HEK293T (cell line): ENCODE data around the gene SLC9A9.

Source experiments
- CTCF ChIA-PET: fragments of 350-600 bp; formaldehyde crosslinking; extraction: SDS; loops from one replicate; lab custom pipeline; 2021; ENCODE audit warnings: antibody characterized with exemption, inconsistent platforms; lab: Yijun Ruan, JAX
- POLR2A ChIA-PET: fragments of 350-600 bp; formaldehyde crosslinking; extraction: SDS; loops from one replicate; lab custom pipeline; 2020; ENCODE audit warnings: antibody characterized with exemption, inconsistent platforms; lab: Yijun Ruan, JAX
- DNase-seq: peaks from one replicate; pipeline ENCODE4 v3.0.0; 2012; ENCODE audit warnings: mixed read lengths; ENCODE audit errors: extremely low spot score
- ARNT ChIP-seq: fragments of 450-650 bp; IDR thresholded peaks from 2 replicates; pipeline ENCODE4 v1.6.1; 2017; ENCODE audit warnings: mild to moderate bottlenecking
- BHLHE40 ChIP-seq: fragments of 450-650 bp; IDR thresholded peaks from 2 replicates; pipeline ENCODE4 v1.6.1; 2016; ENCODE audit warnings: mild to moderate bottlenecking, moderate library complexity, borderline replicate concordance
- CTBP1 ChIP-seq: fragments of 450-650 bp; IDR thresholded peaks from 2 replicates; pipeline ENCODE4 v1.6.1; 2016; ENCODE audit warnings: borderline replicate concordance
- ELF4 ChIP-seq: fragments of 450-650 bp; IDR thresholded peaks from 2 replicates; pipeline ENCODE4 v1.6.1; 2017; ENCODE audit warnings: antibody characterized with exemption
- FOXA1 ChIP-seq: fragments of 450-650 bp; IDR thresholded peaks from 2 replicates; pipeline ENCODE4 v1.6.1; 2016; ENCODE audit warnings: mild to moderate bottlenecking
- FOXK2 ChIP-seq: fragments of 450-650 bp; IDR thresholded peaks from 2 replicates; pipeline ENCODE4 v1.6.1; 2016; ENCODE audit warnings: mild to moderate bottlenecking
- FOXM1 ChIP-seq: fragments of 450-650 bp; IDR thresholded peaks from 2 replicates; pipeline ENCODE4 v1.6.1; 2017; ENCODE audit warnings: mild to moderate bottlenecking, borderline replicate concordance
- HDGF ChIP-seq: fragments of 450-650 bp; IDR thresholded peaks from 2 replicates; pipeline ENCODE4 v1.6.1; 2017; ENCODE audit warnings: antibody characterized with exemption, borderline replicate concordance
- L3MBTL2 ChIP-seq: fragments of 450-650 bp; conservative IDR thresholded peaks from 2 replicates; pipeline ENCODE4 v1.6.1; 2016; ENCODE audit warnings: mild to moderate bottlenecking
- LEF1 ChIP-seq: fragments of 450-650 bp; IDR thresholded peaks from 2 replicates; pipeline ENCODE4 v1.6.1; 2017; ENCODE audit warnings: mild to moderate bottlenecking, borderline replicate concordance
- NFRKB ChIP-seq: fragments of 450-650 bp; IDR thresholded peaks from 2 replicates; pipeline ENCODE4 v1.6.1; 2016; ENCODE audit warnings: mild to moderate bottlenecking, moderate library complexity
- PKNOX1 ChIP-seq: fragments of 450-650 bp; IDR thresholded peaks from 2 replicates; pipeline ENCODE4 v1.6.1; 2016
- SP1 ChIP-seq: fragments of 450-650 bp; IDR thresholded peaks from 2 replicates; pipeline ENCODE4 v1.6.1; 2017
- SUZ12 ChIP-seq: fragments of 450-650 bp; IDR thresholded peaks from 2 replicates; pipeline ENCODE4 v1.6.1; 2016; ENCODE audit warnings: mild to moderate bottlenecking
- TARDBP ChIP-seq: fragments of 450-650 bp; IDR thresholded peaks from 2 replicates; pipeline ENCODE4 v1.6.1; 2016
- ZNF384 ChIP-seq: fragments of 450-650 bp; IDR thresholded peaks from 2 replicates; pipeline ENCODE4 v1.6.1; 2016

SLC9A9 gene

GRCh38 chr3:143601723-143602484, 246.4 kb downstream of the SLC9A9 start:
- DNase-seq = no peak
- ChIA-PET CTCF (no interaction called here), POLR2A (no interaction called here)
- TF ChIP-seq SUZ12 = no peak
- TF ChIP-seq ZNF384 = no peak
- TF ChIP-seq SP1 = no peak
- no peak for TF ChIP-seq HDGF
- TF ChIP-seq BHLHE40 = no peak
- TF ChIP-seq ARNT = no peak
- TF ChIP-seq LEF1 = no peak
- no peak for TF ChIP-seq FOXM1
- TF ChIP-seq PKNOX1 = no peak
- no peak for TF ChIP-seq NFRKB
- TF ChIP-seq L3MBTL2 = no peak
- TF ChIP-seq FOXA1 = no peak
- TF ChIP-seq TARDBP = no peak
- no peak for TF ChIP-seq ELF4
- TF ChIP-seq FOXK2 = no peak
- TF ChIP-seq CTBP1 = no peak

GRCh38 chr3:143600756-143601718, 247.2 kb downstream of the SLC9A9 start:
- DNase-seq = no peak
- TF ChIP-seq ELF4 = no peak
- ChIA-PET CTCF (no interaction called here), POLR2A (no interaction called here)

GRCh38 chr3:143597774-143598652, 250.3 kb downstream of the SLC9A9 start:
- CTCF ChIA-PET = no interaction called here
- TF ChIP-seq FOXM1 = no peak
- TF ChIP-seq ZNF384 = no peak
- TF ChIP-seq ARNT = no peak
- POLR2A ChIA-PET = no interaction called here
- DNase-seq = no peak

- DNase-seq = no peak
- ChIA-PET CTCF (no interaction called here), POLR2A (no interaction called here)
- TF ChIP-seq ARNT (no peak), FOXM1 (no peak)
These were observed 251.2 kb downstream of the SLC9A9 start for GRCh38 chr3:143596957-143597642.

GRCh38 chr3:143595456-143596077, 252.7 kb downstream of the SLC9A9 start:
- TF ChIP-seq FOXK2 (no peak), ZNF384 (no peak), BHLHE40 (no peak)
- CTCF ChIA-PET = no interaction called here
- POLR2A ChIA-PET = no interaction called here
- DNase-seq = no peak

- ChIA-PET CTCF (interaction anchor here (0.6 kb wide), 3 partner anchors 24 to 1956 kb away, joined by 3 to 5 read pairs (median 4); no protein-coding TSS in a partner anchor), POLR2A (no interaction called here)
- no peak for DNase-seq
- TF ChIP-seq LEF1 = no peak
- TF ChIP-seq ZNF384 = no peak
- TF ChIP-seq ARNT = no peak
These were observed 254.1 kb downstream of the SLC9A9 start for GRCh38 chr3:143594206-143594605.

- no peak for DNase-seq
- CTCF ChIA-PET = no interaction called here
- TF ChIP-seq LEF1 (no peak), SUZ12 (no peak), FOXK2 (no peak), NFRKB (no peak), TARDBP (no peak), ARNT (no peak), ZNF384 (no peak), FOXM1 (no peak), ELF4 (no peak), PKNOX1 (no peak), SP1 (no peak), HDGF (no peak), BHLHE40 (no peak)
- POLR2A ChIA-PET = no interaction called here
These were observed 257.6 kb downstream of the SLC9A9 start for GRCh38 chr3:143590660-143591059.
